Measurements from ENCODE around the gene WBP11.

Gene WBP11

GRCh38 chr12:14803011-14803829, at the start of gene WBP11, which contains the start of gene C12orf60:
TSS of gene WBP11 (minus strand) at chr12:14803478. CDS start at chr12:14801383, 2,095 bp downstream.
TSS of gene C12orf60 (plus strand) at chr12:14803670. CDS start at chr12:14822936, 19,266 bp downstream.
- peak; percentile 77 for DNase-seq (ENCODE audit: low read depth)

- no peak for DNase-seq (ENCODE audit: low read depth)
These were observed 49.6 kb upstream of the WBP11 start for GRCh38 chr12:14852880-14853279.

GRCh38 chr12:14850929-14851663, 47.8 kb upstream of the WBP11 start:
- no peak for DNase-seq (ENCODE audit: low read depth)

GRCh38 chr12:14849661-14850060, 46.4 kb upstream of the WBP11 start:
- DNase-seq (ENCODE audit: low read depth), result no peak

- no peak for DNase-seq (ENCODE audit: low read depth)
These were observed 43.8 kb upstream of the WBP11 start for GRCh38 chr12:14846876-14847580.

GRCh38 chr12:14846042-14846587, 42.8 kb upstream of the WBP11 start:
- no peak for DNase-seq (ENCODE audit: low read depth)

- peak; percentile 10 for DNase-seq (ENCODE audit: low read depth)
These were observed 42.1 kb upstream of the WBP11 start for GRCh38 chr12:14845350-14845750.

GRCh38 chr12:14844401-14844800, 41.1 kb upstream of the WBP11 start:
- DNase-seq (ENCODE audit: low read depth), result no peak

- no peak for DNase-seq (ENCODE audit: low read depth)
These were observed 40.2 kb upstream of the WBP11 start, which contains the start of gene ART4 for GRCh38 chr12:14843425-14843887. TSS of gene ART4 (minus strand) at chr12:14843526. CDS start at chr12:14843113, 413 bp downstream.

- DNase-seq (ENCODE audit: low read depth), result no peak
These were observed 39.0 kb upstream of the WBP11 start for GRCh38 chr12:14842315-14842714.

GRCh38 chr12:14841761-14842160, 38.5 kb upstream of the WBP11 start:
- no peak for DNase-seq (ENCODE audit: low read depth)

- DNase-seq (ENCODE audit: low read depth), result no peak
These were observed 37.3 kb upstream of the WBP11 start for GRCh38 chr12:14840616-14841015.

GRCh38 chr12:14839262-14839661, 36.0 kb upstream of the WBP11 start:
- no peak for DNase-seq (ENCODE audit: low read depth)

- DNase-seq (ENCODE audit: low read depth), result no peak
These were observed 33.3 kb upstream of the WBP11 start for GRCh38 chr12:14836336-14837210.

GRCh38 chr12:14834509-14834908, 31.2 kb upstream of the WBP11 start:
- no peak for DNase-seq (ENCODE audit: low read depth)

- no peak for DNase-seq (ENCODE audit: low read depth)
These were observed 30.7 kb upstream of the WBP11 start for GRCh38 chr12:14833952-14834351.

GRCh38 chr12:14833336-14833735, 30.1 kb upstream of the WBP11 start:
- DNase-seq (ENCODE audit: low read depth), result no peak

- no peak for DNase-seq (ENCODE audit: low read depth)
These were observed 25.6 kb upstream of the WBP11 start for GRCh38 chr12:14828892-14829291.

GRCh38 chr12:14827043-14827442, 23.8 kb upstream of the WBP11 start:
- no peak for DNase-seq (ENCODE audit: low read depth)

- no peak for DNase-seq (ENCODE audit: low read depth)
These were observed 23.2 kb upstream of the WBP11 start for GRCh38 chr12:14826491-14826890.

GRCh38 chr12:14825256-14825655, 22.0 kb upstream of the WBP11 start:
- DNase-seq (ENCODE audit: low read depth), result no peak

Measured in activated T-cell treated with anti-CD3 and anti-CD28 coated beads for 48 hours (primary cell).